Keratinocyte (primary cell): ENCODE results near the gene E4F1. TPM values are rescaled to one million over a fixed set of nuclear protein-coding genes. Genes with fewer than 3 reads are reported as not detected.
"Not testable (repeated sequence)": the region's sequence is repeated elsewhere in the genome, so short reads cannot be mapped to it uniquely, and the experiment has no call there.

Experiments
- DNase-seq: peaks from one replicate; pipeline ENCODE4 v3.0.0-alpha.2; 2011; ENCODE audit warnings: low read depth, missing footprints, low spot score
- FAIRE-seq: peaks from 2 replicates; lab custom pipeline; 2011; peaks lifted over from hg19 to GRCh38; lab: Jason Lieb, UNC
- H2AFZ ChIP-seq: 2 replicates; pipeline ENCODE4 v1.6.0; 2012; ENCODE audit warnings: low read length, control low read depth, inconsistent platforms; ENCODE audit not compliant: control insufficient read depth
- H3K27ac ChIP-seq: 2 replicates; pipeline ENCODE4 v1.5.1; 2011; ENCODE audit warnings: low read length; ENCODE audit not compliant: control insufficient read depth, insufficient read depth
- H3K27me3 ChIP-seq: 3 replicates; pipeline ENCODE4 v1.6.0; 2011; ENCODE audit warnings: low read length; ENCODE audit not compliant: control insufficient read depth, insufficient read depth; ENCODE audit errors: extremely low read depth
- H3K36me3 ChIP-seq, 2 experiments: 2 replicates in 1 of 2; 3 replicates in 1 of 2; pipeline ENCODE4 v1.5.1; 2011; ENCODE audit warnings: low read length in 2 of 2, mild to moderate bottlenecking in 1 of 2; ENCODE audit not compliant: control insufficient read depth in 2 of 2, insufficient read depth in 2 of 2; ENCODE audit errors: extremely low read depth in 1 of 2
- H3K4me1 ChIP-seq: 3 replicates; pipeline ENCODE4 v1.5.1; 2011; ENCODE audit warnings: low read length; ENCODE audit not compliant: control insufficient read depth, insufficient read depth; ENCODE audit errors: extremely low read depth
- H3K4me2 ChIP-seq: 3 replicates; pipeline ENCODE4 v1.6.0; 2011; ENCODE audit warnings: low read depth, low read length; ENCODE audit not compliant: control insufficient read depth, insufficient read depth; ENCODE audit errors: extremely low read depth
- H3K4me3 ChIP-seq, 3 experiments: fragments of 200-600 bp in 1 of 3; sonication (generic) in 1 of 3; 2 replicates in 2 of 3; 3 replicates in 1 of 3; pipeline ENCODE4 v1.5.1; 2011 to 2016; ENCODE audit warnings: low read length in 3 of 3, mild to moderate bottlenecking in 3 of 3, control low read depth in 2 of 3, inconsistent platforms in 1 of 3, low read depth in 1 of 3, mixed read lengths in 1 of 3, mixed run types in 1 of 3, moderate library complexity in 1 of 3; ENCODE audit not compliant: control insufficient read depth in 2 of 3, insufficient read depth in 2 of 3; ENCODE audit errors: extremely low read depth in 1 of 3
- H3K79me2 ChIP-seq: 2 replicates; pipeline ENCODE4 v1.6.0; 2012; ENCODE audit warnings: low read length; ENCODE audit not compliant: control insufficient read depth, insufficient read depth
- H3K9ac ChIP-seq: 3 replicates; pipeline ENCODE4 v1.6.0; 2011; ENCODE audit warnings: low read length; ENCODE audit not compliant: control insufficient read depth, insufficient read depth; ENCODE audit errors: extremely low read depth
- H3K9me1 ChIP-seq: 3 replicates; pipeline ENCODE4 v1.6.0; 2011; ENCODE audit warnings: low read length; ENCODE audit not compliant: control insufficient read depth, insufficient read depth; ENCODE audit errors: extremely low read depth
- H3K9me3 ChIP-seq: 2 replicates; pipeline ENCODE4 v1.5.1; 2012; ENCODE audit warnings: low read depth, low read length; ENCODE audit not compliant: control insufficient read depth
- H4K20me1 ChIP-seq: 3 replicates; pipeline ENCODE4 v1.6.0; 2011; ENCODE audit warnings: low read length; ENCODE audit not compliant: control insufficient read depth, insufficient read depth; ENCODE audit errors: extremely low read depth
- EZH2 ChIP-seq: IDR thresholded peaks from one replicate; pipeline ENCODE4 v1.6.1; 2012; ENCODE audit warnings: inconsistent platforms, mild to moderate bottlenecking, low read length, moderate library complexity
- dilution Hi-C: fragments of 300-500 bp; cut with MboI; formaldehyde crosslinking; loops from one replicate; pipeline ENCODE4 v1.7.0; 2020; ENCODE audit warnings: low sequenced_read_pairs; ENCODE audit not compliant: extremely low pct_ligation_motif_present
- polyA plus RNA-seq, 5 experiments: library from polyadenylated mRNA; depleted of rRNA in 3 of 5; stranded (reverse) in 3 of 5; stranded (forward) in 1 of 5; unstranded in 1 of 5; fragments of >200 nt; gene quantifications; 1 replicate in 1 of 5; 2 replicates in 3 of 5; 3 replicates in 1 of 5; pipeline versions ENCODE4 v1.2.1 to v1.2.3, GENCODE V29; 2011 to 2012; ENCODE audit warnings: missing spikeins in 2 of 5, low read depth in 1 of 5, low replicate concordance in 1 of 5
- TF ChIP-seq, protein P1 (sequence below), 3 experiments: IDR thresholded peaks in 1 of 3; conservative IDR thresholded peaks in 1 of 3; optimal IDR thresholded peaks in 1 of 3; 2 replicates in 2 of 3; 3 replicates in 1 of 3; pipeline versions ENCODE3 to v1.5.1; 2011; ENCODE audit warnings: low read length in 3 of 3, mild to moderate bottlenecking in 3 of 3, moderate library complexity in 2 of 3, control low read depth in 1 of 3, inconsistent platforms in 1 of 3; ENCODE audit not compliant: insufficient read depth in 2 of 3; ENCODE audit errors: extremely low read depth in 1 of 3

Gene E4F1
- polyA plus RNA-seq, 1 donor (not counting 4 experiments of a cell fraction or from before 2014, with no cell fraction given) = 10.5 TPM

DNA sequence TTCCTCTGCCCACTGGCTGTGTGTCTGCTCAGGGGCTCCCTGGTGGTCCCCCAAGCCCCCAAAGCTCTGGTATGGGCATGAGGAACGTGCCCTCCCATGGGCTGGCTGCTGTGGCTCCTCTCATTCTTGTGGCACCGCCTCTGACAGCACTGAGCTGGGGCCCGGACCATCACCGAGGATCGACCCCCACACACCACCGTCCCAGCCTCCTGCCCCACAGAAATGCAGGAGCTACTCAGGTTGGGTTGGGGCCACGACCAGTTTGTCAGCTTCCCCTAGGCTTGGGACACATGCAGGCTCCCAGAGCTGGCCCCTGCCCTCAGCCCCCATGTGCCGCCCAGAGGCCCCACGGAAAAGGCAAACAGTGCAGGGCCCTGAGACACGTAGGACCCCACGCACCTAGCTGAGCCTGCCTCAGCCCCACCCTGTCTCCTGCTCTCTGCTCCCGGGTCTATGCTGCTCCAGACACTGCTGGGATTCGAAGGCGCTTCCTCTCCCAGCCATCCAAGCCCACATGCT lies 23.7 kb upstream of the E4F1 start:
- H2AFZ ChIP-seq = no peak overlapping the region
- DNase-seq = no peak
- no peak for TF ChIP-seq EZH2
- TF ChIP-seq, protein P1, sequence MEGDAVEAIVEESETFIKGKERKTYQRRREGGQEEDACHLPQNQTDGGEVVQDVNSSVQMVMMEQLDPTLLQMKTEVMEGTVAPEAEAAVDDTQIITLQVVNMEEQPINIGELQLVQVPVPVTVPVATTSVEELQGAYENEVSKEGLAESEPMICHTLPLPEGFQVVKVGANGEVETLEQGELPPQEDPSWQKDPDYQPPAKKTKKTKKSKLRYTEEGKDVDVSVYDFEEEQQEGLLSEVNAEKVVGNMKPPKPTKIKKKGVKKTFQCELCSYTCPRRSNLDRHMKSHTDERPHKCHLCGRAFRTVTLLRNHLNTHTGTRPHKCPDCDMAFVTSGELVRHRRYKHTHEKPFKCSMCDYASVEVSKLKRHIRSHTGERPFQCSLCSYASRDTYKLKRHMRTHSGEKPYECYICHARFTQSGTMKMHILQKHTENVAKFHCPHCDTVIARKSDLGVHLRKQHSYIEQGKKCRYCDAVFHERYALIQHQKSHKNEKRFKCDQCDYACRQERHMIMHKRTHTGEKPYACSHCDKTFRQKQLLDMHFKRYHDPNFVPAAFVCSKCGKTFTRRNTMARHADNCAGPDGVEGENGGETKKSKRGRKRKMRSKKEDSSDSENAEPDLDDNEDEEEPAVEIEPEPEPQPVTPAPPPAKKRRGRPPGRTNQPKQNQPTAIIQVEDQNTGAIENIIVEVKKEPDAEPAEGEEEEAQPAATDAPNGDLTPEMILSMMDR (optimal IDR thresholded peaks at IDR 0.05 in 1 of 3, IDR thresholded peaks at IDR 0.05 in 1 of 3, conservative IDR thresholded peaks at IDR 0.05 in 1 of 3; ENCODE audit: extremely low read depth in 1 of 3, insufficient read depth in 2 of 3, low read length in 3 of 3) = no peak
- no peaks in the 10 kb centered on the region for H3K79me2 ChIP-seq
- no peak overlapping the region for H3K27ac ChIP-seq
- no peaks in the 10 kb centered on the region for H4K20me1 ChIP-seq
- no peaks in the 10 kb centered on the region for H3K9me1 ChIP-seq
- no peaks in the 10 kb centered on the region for H3K9me3 ChIP-seq
- no peak overlapping the region for H3K4me2 ChIP-seq
- FAIRE-seq = no peak
- H3K27me3 ChIP-seq = peaks cover 23% of the 10 kb centered on the region
- dilution Hi-C loops = no loop called here
- no peak overlapping the region for H3K4me3 ChIP-seq
- H3K4me1 ChIP-seq = peaks cover 16% of the 10 kb centered on the region
- H3K36me3 ChIP-seq = no peaks in the 10 kb centered on the region
- no peak overlapping the region for H3K9ac ChIP-seq

DNA sequence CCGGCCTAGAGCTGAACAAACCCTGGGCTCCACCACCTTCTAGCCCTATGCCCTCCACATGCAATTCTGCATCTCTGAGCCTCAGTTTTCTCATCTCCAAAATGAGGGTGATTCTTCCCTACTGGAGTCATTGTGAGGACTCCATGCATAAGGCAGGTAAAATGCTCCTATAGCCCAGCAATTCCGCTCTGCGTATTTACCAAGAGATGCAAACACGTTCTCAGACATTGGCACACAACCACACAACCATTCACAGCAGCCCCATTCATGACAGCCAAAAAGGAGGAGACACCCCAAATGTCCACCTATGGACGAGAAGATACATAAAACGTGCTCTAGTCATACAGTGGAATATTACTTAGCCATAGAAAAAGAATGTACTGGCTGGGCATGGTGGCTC lies 23.1 kb upstream of the E4F1 start:
- Histone ChIP-seq H2AFZ (no peak overlapping the region), H3K27me3 (peaks cover 17% of the 10 kb centered on the region), H4K20me1 (no peaks in the 10 kb centered on the region), H3K9ac (no peak overlapping the region), H3K79me2 (no peaks in the 10 kb centered on the region), H3K36me3 (no peaks in the 10 kb centered on the region), H3K4me1 (peaks cover 15% of the 10 kb centered on the region), H3K4me2 (no peak overlapping the region), H3K4me3 (no peak overlapping the region), H3K9me3 (no peaks in the 10 kb centered on the region), H3K27ac (no peak overlapping the region), H3K9me1 (no peaks in the 10 kb centered on the region)
- FAIRE-seq (no peak), DNase-seq (no peak)
- TF ChIP-seq EZH2 = no peak
- TF ChIP-seq, protein P1 (optimal IDR thresholded peaks at IDR 0.05 in 1 of 3, IDR thresholded peaks at IDR 0.05 in 1 of 3, conservative IDR thresholded peaks at IDR 0.05 in 1 of 3; ENCODE audit: extremely low read depth in 1 of 3, insufficient read depth in 2 of 3, low read length in 3 of 3) = no peak
- dilution Hi-C loops = no loop called here

GRCh38 chr16:2203119-2203688 lies 20.2 kb upstream of the E4F1 start:
- H2AFZ ChIP-seq, H3K9me1 ChIP-seq, H3K27me3 ChIP-seq, H3K79me2 ChIP-seq, H3K4me3 ChIP-seq, DNase-seq, H3K4me2 ChIP-seq, H4K20me1 ChIP-seq, H3K9ac ChIP-seq, FAIRE-seq, dilution Hi-C loops, H3K27ac ChIP-seq, H3K9me3 ChIP-seq: not testable (repeated sequence)
- Histone ChIP-seq H3K36me3 (peaks cover 4 to 11% of the 10 kb centered on the region in 2 experiments), H3K4me1 (peaks cover 14% of the 10 kb centered on the region)
